ENCODE results near the gene NUMB.

DNA sequence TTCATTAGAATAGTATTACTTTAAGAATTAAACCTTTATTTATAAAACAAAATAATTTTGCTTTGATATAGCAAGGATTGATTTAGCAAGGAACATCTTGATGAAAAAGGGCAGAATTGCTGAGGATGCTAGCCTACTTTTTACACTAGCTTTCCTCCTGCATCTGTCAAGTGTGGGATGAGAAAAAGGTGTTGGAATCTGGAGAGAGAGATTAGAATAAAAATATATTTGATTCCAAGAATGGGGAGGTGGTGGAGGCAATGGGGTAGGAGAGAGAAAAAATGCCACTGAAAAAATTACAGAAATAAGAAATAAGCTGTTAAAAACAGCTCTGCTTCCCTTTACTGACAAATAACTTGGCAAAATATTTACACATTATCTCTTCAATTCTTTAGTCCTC is 98.9 kb downstream of the NUMB start:
- TF ChIP-seq POLR2A (IDR thresholded peaks at IDR 0.05; ENCODE audit: low read depth) (no peak), EP300 (IDR thresholded peaks at IDR 0.05) (no peak), POLR2AphosphoS5 (IDR thresholded peaks at IDR 0.05) (no peak)
- TF ChIP-seq, protein P1, sequence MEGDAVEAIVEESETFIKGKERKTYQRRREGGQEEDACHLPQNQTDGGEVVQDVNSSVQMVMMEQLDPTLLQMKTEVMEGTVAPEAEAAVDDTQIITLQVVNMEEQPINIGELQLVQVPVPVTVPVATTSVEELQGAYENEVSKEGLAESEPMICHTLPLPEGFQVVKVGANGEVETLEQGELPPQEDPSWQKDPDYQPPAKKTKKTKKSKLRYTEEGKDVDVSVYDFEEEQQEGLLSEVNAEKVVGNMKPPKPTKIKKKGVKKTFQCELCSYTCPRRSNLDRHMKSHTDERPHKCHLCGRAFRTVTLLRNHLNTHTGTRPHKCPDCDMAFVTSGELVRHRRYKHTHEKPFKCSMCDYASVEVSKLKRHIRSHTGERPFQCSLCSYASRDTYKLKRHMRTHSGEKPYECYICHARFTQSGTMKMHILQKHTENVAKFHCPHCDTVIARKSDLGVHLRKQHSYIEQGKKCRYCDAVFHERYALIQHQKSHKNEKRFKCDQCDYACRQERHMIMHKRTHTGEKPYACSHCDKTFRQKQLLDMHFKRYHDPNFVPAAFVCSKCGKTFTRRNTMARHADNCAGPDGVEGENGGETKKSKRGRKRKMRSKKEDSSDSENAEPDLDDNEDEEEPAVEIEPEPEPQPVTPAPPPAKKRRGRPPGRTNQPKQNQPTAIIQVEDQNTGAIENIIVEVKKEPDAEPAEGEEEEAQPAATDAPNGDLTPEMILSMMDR (IDR thresholded peaks at IDR 0.05): no peak

Measured in esophagus muscularis mucosa (tissue), 4 donors.